ENCODE measurements around the gene SESN1.

DNA sequence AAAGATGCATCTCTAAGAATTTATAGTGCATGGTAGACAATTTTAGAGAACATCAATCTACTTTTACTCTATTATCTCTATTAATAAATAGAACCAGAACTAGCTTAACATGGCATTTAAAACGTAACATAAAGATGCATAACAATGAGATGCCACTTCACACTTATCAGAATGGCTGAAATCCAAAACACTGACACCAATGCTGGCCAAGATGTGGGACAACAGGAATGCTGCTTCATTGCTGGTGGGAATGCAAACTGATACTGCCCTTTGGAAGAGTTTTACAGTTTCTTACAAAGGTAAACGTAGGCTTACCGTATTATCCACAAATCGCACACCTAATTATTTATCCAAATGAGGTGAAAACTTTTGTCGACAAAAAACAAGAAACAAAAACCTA lies 95.2 kb downstream of the SESN1 start:
- TF ChIP-seq CTCF (IDR thresholded peaks at IDR 0.05) (no peak), POLR2AphosphoS5 (IDR thresholded peaks at IDR 0.05; ENCODE audit: insufficient read depth in 1 of 2, low read depth in 1 of 2) (no peak)

Measured in vagina (tissue), 2 donors.